HEK293T (cell line): ENCODE data around the gene KCNQ1.

Experiments
- FOXA1 ChIP-seq: fragments of 450-650 bp; IDR thresholded peaks from 2 replicates; pipeline ENCODE4 v1.6.1; 2016; ENCODE audit warnings: mild to moderate bottlenecking
- FOXK2 ChIP-seq: fragments of 450-650 bp; IDR thresholded peaks from 2 replicates; pipeline ENCODE4 v1.6.1; 2016; ENCODE audit warnings: mild to moderate bottlenecking
- SP1 ChIP-seq: fragments of 450-650 bp; IDR thresholded peaks from 2 replicates; pipeline ENCODE4 v1.6.1; 2017
- SUZ12 ChIP-seq: fragments of 450-650 bp; IDR thresholded peaks from 2 replicates; pipeline ENCODE4 v1.6.1; 2016; ENCODE audit warnings: mild to moderate bottlenecking

DNA sequence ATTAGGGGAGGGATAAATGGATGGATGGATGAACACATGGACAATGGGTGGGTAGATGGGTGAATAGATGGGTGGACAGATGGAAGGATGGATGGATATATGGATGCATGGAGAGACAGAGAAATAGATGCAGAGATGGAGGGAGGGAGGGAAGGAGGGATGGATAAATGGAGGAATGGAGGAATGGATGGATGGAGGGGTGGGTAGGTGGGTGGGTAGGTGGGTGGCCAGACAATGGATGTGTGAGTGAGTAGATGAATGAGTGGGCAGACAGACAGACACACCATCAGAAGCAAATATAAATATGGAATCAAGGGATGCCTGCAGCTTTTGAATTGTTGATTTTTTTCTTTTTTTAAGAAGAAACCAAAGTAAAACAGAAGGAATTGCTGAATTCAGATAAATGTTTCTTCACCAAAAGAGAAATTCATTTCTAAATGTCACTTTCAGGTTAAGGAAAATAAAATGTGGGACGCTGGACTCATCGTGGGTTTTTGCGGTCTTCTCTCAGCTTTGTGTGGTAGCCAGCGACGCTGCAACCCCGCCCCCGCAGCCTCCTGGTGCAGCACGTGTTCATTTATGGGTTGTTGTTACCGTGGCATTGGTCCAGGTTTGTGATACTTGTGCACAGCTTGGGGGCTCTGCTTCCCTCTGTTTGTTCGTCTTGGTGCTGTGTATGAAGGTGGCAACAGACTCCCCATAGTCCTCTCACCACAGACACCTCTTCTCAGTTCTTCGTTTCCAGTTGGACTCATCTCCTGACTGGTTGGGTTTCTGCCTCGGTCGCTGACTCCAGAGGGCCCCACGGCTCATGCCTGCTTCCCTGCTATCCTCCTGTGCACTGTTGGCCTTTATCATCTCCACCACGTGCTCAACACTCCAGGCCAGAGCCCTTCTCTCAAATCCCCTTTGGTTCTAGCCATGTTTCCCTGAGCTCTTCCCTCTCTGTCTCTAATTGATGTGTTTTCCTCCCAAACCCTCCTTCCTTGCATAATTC is 364.3 kb downstream of the KCNQ1 start:
- no peak for TF ChIP-seq SP1
- no peak for TF ChIP-seq FOXK2
- TF ChIP-seq SUZ12: no peak
- TF ChIP-seq FOXA1: no peak
